Prostate gland (tissue), 2 donors: Measurements from ENCODE around the gene CTIF. TPM values are rescaled to one million over a fixed set of nuclear protein-coding genes. Genes with fewer than 3 reads are reported as not detected.

Source experiments
- DNase-seq: peaks from one replicate; pipeline ENCODE4 v3.0.0-alpha.2; 2019; ENCODE audit warnings: low spot score
- H3K27ac ChIP-seq, 2 donors: fragments of 200-600 bp; sonication (generic); 2 replicates each; pipeline ENCODE4 v1.5.1; 2017 to 2019
- H3K27me3 ChIP-seq: fragments of 200-600 bp; sonication (generic); replicated peaks from 2 replicates; pipeline ENCODE4 v1.5.1; 2019; ENCODE audit not compliant: insufficient read depth
- H3K36me3 ChIP-seq, 2 donors: fragments of 200-600 bp; sonication (generic); 1 replicate in 1 of 2; 2 replicates in 1 of 2; pipeline versions ENCODE4 v1.5.1 to v1.8.1; 2017 to 2019
- H3K4me1 ChIP-seq: fragments of 200-600 bp; sonication (generic); replicated peaks from 2 replicates; pipeline ENCODE4 v1.5.1; 2019
- H3K4me3 ChIP-seq, 2 donors: fragments of 200-600 bp; sonication (generic); 2 replicates each; pipeline ENCODE4 v1.5.1; 2017 to 2019
- H3K9me3 ChIP-seq: fragments of 200-600 bp; sonication (generic); 2 replicates; pipeline ENCODE4 v1.5.1; 2017
- POLR2A ChIP-seq: fragments of 450-650 bp; IDR thresholded peaks from one replicate; pipeline ENCODE4 v1.6.1; 2016; ENCODE audit warnings: antibody characterized with exemption, mild to moderate bottlenecking
- POLR2AphosphoS5 ChIP-seq: sonication (generic); formaldehyde crosslinking; IDR thresholded peaks from one replicate; pipeline ENCODE4 v1.6.1; 2017; ENCODE audit warnings: antibody characterized with exemption
- WGBS: methylation state at CpG from one replicate; pipeline ENCODE4 v1.1.5; 2018; 5-methylcytosine and 5-hydroxymethylcytosine counted together
- intact Hi-C: fragments of 100-400 bp; cut with DNase I; formaldehyde crosslinking; loops from one replicate; pipeline ENCODE4 v1.14.2; 2022
- total RNA-seq, 2 donors: library from RNA; depleted of rRNA; stranded (reverse); fragments of >200 nt; gene quantifications; one replicate each; pipeline ENCODE4 v1.1.0, GENCODE V29; 2016
- TF ChIP-seq, protein P1 (sequence below), 4 experiments: fragments of 200-600 bp in 2 of 4; fragments of 450-650 bp in 2 of 4; sonication (generic) in 2 of 4; IDR thresholded peaks; 1 replicate in 3 of 4; 2 replicates in 1 of 4; pipeline ENCODE4 v1.5.1; 2016 to 2019; ENCODE audit warnings: antibody characterized with exemption in 4 of 4, mild to moderate bottlenecking in 2 of 4, moderate library complexity in 2 of 4

The CTIF gene
- total RNA-seq, 2 donors from 2014 or later = 8.1 to 57.9 TPM

DNA sequence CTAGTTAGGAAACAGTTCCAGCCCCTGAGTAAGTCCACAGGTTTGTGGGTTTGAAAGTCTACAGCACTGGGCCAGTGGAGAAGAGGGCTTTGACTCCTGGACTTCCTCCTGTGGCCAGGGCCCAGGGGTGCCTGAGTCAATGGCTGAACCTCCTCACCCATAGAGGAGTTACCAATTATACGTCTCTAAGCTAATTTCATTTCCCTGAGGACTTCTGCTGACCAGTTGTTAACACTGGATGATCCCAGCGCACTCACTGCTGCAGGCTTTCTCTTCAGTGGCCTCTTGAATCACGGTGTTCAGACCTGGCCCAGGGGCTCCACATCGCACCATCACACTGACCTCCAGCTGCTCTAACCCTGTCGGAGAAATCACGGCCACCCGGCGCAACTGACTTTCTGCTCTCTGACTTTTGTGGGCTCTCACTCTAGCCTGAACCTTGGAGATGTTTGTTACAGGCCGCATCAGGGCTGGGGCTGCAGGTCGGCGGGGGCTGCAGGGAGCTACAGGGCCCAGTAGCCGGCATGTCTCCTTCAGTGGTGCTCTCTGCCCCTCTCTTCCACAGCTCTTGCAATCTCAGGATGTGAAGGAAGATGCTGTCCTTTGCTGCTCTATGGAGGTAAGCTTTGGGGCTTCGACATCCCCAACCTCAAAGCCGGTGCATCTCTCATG is 318.3 kb downstream of the CTIF start:
- Histone ChIP-seq H3K36me3 (no peaks in the 10 kb centered on the region), H3K4me1 (no peaks in the 10 kb centered on the region), H3K4me3 (no peak overlapping the region), H3K27me3 (no peaks in the 10 kb centered on the region), H3K9me3 (no peaks in the 10 kb centered on the region), H3K27ac (no peak overlapping the region)
- DNase-seq = no peak
- TF ChIP-seq, protein P1, sequence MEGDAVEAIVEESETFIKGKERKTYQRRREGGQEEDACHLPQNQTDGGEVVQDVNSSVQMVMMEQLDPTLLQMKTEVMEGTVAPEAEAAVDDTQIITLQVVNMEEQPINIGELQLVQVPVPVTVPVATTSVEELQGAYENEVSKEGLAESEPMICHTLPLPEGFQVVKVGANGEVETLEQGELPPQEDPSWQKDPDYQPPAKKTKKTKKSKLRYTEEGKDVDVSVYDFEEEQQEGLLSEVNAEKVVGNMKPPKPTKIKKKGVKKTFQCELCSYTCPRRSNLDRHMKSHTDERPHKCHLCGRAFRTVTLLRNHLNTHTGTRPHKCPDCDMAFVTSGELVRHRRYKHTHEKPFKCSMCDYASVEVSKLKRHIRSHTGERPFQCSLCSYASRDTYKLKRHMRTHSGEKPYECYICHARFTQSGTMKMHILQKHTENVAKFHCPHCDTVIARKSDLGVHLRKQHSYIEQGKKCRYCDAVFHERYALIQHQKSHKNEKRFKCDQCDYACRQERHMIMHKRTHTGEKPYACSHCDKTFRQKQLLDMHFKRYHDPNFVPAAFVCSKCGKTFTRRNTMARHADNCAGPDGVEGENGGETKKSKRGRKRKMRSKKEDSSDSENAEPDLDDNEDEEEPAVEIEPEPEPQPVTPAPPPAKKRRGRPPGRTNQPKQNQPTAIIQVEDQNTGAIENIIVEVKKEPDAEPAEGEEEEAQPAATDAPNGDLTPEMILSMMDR (IDR thresholded peaks at IDR 0.05) = no peak
- no peak for TF ChIP-seq POLR2AphosphoS5
- no peak for TF ChIP-seq POLR2A
- intact Hi-C loops = no loop called here
- 98% methylated on average over 14 of the region's 14 CpGs for WGBS

DNA sequence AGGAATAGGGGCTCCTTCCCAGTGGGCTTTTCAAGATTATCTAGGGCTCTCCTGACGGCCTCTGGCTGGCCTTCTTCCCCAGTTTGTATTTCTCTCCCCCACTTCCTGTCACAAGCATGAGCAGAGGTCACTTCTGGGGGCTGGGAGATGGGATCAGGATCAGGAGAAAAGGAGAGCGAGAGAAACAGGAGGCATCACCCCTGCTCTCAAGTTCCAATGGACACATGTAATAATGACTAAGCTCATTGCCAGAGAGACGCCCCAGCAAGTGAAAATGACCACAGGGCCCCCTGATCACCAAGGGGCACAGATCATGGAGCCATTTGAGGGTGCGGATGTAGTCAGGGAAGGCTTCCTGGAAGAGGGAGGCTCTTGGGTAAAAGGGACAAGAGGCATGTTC is 319.8 kb downstream of the CTIF start:
- Histone ChIP-seq H3K9me3 (no peaks in the 10 kb centered on the region), H3K27ac (no peak overlapping the region), H3K4me1 (no peaks in the 10 kb centered on the region), H3K4me3 (no peak overlapping the region), H3K27me3 (no peaks in the 10 kb centered on the region), H3K36me3 (no peaks in the 10 kb centered on the region)
- TF ChIP-seq POLR2A (no peak), POLR2AphosphoS5 (no peak)
- TF ChIP-seq, protein P1 (IDR thresholded peaks at IDR 0.05) = no peak
- 88% methylated on average over 4 of the region's 4 CpGs for WGBS
- intact Hi-C loops = no loop called here
- no peak for DNase-seq

DNA sequence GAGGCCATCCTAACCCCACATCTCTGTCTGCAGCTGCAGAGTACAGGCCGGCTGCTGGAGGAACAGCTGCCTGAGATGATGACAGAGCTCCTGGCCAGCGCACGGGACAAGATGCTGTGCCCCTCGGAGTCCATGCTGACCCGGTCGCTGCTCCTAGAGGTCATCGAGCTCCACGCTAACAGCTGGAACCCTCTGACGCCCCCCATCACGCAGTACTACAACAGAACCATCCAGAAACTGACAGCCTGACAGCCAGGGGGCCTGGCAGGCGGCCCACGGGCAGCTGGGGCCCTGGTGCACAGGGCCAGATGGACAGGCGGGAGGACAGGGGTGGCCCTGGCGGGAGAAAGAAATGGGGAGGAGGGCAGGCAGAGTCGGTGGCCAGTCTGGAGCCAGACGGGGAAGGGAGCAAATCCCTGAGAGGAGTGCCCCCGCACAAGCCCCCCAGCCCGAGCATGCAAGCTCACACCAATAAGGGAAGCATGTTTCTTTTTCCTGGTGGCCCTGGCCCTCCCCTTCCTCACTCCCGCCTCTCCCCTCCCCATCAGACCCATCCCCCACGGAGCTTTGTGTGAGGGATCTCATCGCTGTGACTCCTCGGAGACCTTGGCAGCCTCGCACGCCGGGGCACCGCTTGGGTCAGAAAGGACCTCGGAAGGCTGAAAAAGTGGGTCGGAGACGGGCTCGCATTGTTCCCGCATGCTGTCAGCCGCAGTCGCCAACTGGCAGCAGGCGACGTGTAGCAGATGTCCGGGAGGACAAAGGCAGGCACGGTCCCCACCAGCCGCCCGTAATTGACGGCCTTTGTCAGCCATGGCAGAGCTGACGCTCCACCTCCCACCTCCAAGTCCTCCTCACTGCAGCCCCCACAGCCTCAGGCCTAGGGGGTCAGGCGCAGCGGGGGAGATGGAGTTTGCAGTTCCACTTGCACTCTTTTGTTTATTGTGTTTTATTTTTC is 320.8 kb downstream of the CTIF start:
- TF ChIP-seq, protein P1 (IDR thresholded peaks at IDR 0.05) = no peak
- TF ChIP-seq POLR2AphosphoS5 = no peak
- TF ChIP-seq POLR2A = no peak
- Histone ChIP-seq H3K4me3 (no peak overlapping the region), H3K9me3 (no peaks in the 10 kb centered on the region), H3K27ac (peak overlapping the region; percentile 43 to 47), H3K27me3 (no peaks in the 10 kb centered on the region), H3K4me1 (no peaks in the 10 kb centered on the region), H3K36me3 (no peaks in the 10 kb centered on the region)
- intact Hi-C loops = no loop called here
- DNase-seq = no peak
- 51% methylated on average over 42 of the region's 43 CpGs for WGBS

DNA sequence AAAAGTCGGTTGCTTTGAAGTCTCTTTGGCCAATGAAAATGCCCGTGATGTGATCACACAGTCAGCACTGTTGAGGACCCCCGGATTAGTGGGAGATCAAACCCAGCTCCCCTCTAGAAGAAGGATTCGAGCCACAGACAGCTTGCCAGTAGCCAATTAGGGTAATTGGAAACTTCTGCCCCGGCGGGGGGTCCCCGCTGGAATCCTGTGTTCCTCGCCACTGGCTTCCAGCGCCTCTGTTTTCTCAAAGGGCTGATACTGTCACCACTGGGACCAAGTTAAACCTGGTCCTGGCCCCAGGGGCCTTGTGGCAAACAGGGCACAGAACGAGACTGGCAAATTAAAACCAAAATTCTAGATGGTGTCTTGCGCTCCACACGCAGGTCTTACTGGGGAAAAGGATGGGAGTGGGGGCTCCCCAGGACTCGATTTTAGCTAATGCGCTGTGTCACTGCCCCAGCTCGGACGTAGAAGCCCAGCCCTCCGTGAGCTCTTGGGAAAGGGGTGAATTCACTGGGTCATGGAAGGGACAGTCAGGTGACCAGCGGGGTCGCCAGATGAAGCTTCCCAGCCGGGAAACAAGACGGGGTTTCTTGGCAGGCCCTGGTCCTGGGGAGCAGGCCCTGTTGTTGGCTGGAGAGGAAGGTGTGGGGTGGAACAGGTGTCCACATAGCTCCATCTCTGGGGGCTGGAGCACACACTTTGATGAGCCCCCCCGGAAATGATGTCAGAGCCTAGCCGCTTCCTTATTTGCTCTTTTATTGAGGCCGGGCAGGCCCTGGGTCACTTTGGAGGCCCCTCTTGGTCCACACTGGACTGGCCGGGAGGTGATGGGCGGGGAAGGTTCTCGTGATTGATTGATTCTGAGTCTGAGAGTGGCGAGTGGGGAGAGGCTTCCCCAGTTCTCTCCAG is 321.7 kb downstream of the CTIF start:
- no peak for TF ChIP-seq POLR2A
- TF ChIP-seq, protein P1 (IDR thresholded peaks at IDR 0.05) = no peak
- no peak for TF ChIP-seq POLR2AphosphoS5
- WGBS = 79% methylated on average over 28 of the region's 28 CpGs
- no peaks in the 10 kb centered on the region for H3K36me3 ChIP-seq

More for the DNA sequence above, 321.7 kb downstream of the CTIF start:
- intact Hi-C loops = no loop called here
- Histone ChIP-seq H3K4me3 (no peak overlapping the region), H3K27me3 (no peaks in the 10 kb centered on the region), H3K27ac (peak overlapping the region; percentile 43 to 47), H3K4me1 (no peaks in the 10 kb centered on the region), H3K9me3 (no peaks in the 10 kb centered on the region)
- DNase-seq = no peak
